ENCODE data around the gene CELF2. TPM values are rescaled to one million over a fixed set of nuclear protein-coding genes. Genes with fewer than 3 reads are reported as not detected.

The CELF2 gene
- total RNA-seq, 3 donors from 2014 or later (not counting 1 experiment from before 2014, with no cell fraction given): 282 to 298 (median 295) TPM

DNA sequence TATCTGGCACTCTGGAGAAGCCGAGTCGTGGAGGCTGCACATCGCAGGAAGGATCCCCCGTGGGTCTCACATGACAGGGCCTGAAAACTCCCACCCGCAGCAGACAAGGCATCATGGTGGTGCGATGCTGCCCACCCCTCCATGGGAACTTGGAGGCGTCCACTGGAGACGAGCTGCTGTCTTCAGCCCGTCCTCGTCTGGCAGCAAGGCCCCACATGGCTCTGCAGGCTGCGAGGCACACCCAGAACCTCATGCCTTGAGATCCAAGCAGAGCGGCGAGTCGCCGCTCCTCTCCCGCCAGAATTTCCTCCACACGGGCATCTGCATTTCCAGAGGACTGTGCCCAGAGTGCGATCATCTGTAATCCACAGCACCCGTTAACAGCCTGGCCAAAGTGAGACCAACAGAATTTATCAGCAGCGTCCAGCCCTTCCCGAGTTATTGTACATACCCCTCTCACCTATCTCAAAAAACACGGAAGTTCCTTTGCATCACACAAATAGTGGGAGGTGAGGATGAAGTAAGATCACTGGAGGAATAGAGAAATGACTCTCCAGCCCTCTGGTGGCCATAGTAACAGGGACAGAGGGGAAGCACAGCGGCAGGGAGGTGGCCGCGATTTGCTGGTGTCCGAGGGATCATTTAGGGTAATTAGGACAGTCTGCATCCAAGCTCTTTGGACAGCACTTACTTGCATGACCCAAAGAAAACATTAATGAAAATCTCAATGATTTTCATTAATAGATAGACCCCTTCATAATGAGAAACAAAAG, 301.3 kb downstream of the CELF2 start:
- Mint-ChIP-seq H3K9me3 (no peaks in the 10 kb centered on the region), H3K27me3 (ENCODE audit: low read depth in 2 of 2) (no peaks in the 10 kb centered on the region), H3K4me1 (peaks cover 46 to 63% of the 10 kb centered on the region in 2 donors), H3K4me3 (no peak overlapping the region), H3K27ac (peak overlapping the region; percentile 87 to 92), H3K36me3 (peaks cover 61% of the 10 kb centered on the region)
- intact Hi-C loops (cut with micrococcal nuclease): no loop called here
- TF ChIP-seq, protein P1, sequence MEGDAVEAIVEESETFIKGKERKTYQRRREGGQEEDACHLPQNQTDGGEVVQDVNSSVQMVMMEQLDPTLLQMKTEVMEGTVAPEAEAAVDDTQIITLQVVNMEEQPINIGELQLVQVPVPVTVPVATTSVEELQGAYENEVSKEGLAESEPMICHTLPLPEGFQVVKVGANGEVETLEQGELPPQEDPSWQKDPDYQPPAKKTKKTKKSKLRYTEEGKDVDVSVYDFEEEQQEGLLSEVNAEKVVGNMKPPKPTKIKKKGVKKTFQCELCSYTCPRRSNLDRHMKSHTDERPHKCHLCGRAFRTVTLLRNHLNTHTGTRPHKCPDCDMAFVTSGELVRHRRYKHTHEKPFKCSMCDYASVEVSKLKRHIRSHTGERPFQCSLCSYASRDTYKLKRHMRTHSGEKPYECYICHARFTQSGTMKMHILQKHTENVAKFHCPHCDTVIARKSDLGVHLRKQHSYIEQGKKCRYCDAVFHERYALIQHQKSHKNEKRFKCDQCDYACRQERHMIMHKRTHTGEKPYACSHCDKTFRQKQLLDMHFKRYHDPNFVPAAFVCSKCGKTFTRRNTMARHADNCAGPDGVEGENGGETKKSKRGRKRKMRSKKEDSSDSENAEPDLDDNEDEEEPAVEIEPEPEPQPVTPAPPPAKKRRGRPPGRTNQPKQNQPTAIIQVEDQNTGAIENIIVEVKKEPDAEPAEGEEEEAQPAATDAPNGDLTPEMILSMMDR (IDR thresholded peaks at IDR 0.05): no peak
- no peaks in the 10 kb centered on the region for H3K9me3 ChIP-seq (ENCODE audit: control insufficient read depth, insufficient read depth, low read length)
- peaks cover 98% of the 10 kb centered on the region for H3K36me3 ChIP-seq (ENCODE audit: control insufficient read depth, insufficient read depth, low read length)
- peak in 1 of 2 donors; percentile 14 for DNase-seq
- no peak overlapping the region for H3K27ac ChIP-seq (ENCODE audit: low read length)
- H3K4me1 ChIP-seq (ENCODE audit: control insufficient read depth, insufficient read depth, low read length): peaks cover 17% of the 10 kb centered on the region
- WGBS (ENCODE audit: insufficient coverage): 94% methylated on average over 24 of the region's 26 CpGs
- no peak for ATAC-seq
- no peak overlapping the region for H3K4me3 ChIP-seq (ENCODE audit: low read length)
- no peaks in the 10 kb centered on the region for H3K27me3 ChIP-seq (ENCODE audit: control insufficient read depth, insufficient read depth, low read length)

DNA sequence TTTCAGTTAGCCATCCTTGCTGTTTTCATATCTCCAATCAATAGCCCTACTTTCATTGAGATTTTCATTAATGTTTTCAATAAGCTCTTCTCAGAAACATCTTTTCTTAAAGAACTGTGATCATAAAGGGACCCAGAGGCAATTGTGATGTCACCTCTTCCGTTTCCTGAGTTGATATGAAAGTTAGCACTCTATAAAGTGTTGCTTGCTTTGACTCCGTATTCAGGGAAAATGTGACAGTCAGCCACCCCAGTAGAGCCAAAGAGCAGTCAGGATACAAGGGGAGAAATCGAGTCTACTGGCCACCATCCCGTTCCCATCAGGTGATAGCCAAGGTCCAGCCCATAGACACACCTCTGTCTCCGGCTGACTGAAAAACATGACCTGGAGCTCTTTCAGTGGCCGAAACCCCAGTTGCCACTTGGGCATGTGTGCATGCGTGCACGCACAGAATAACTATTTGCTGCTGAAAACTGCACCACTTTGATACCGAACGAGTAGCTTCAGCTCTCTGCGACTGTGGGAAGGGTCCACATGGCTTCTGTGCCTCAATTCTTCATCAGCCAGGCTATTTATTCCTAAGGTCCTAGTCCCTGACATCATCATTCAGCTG, 302.4 kb downstream of the CELF2 start:
- peaks cover 17% of the 10 kb centered on the region for H3K4me1 ChIP-seq (ENCODE audit: control insufficient read depth, insufficient read depth, low read length)
- TF ChIP-seq, protein P1 (IDR thresholded peaks at IDR 0.05): no peak
- H3K4me1 Mint-ChIP-seq: peaks cover 40 to 64% of the 10 kb centered on the region in 2 donors

DNA sequence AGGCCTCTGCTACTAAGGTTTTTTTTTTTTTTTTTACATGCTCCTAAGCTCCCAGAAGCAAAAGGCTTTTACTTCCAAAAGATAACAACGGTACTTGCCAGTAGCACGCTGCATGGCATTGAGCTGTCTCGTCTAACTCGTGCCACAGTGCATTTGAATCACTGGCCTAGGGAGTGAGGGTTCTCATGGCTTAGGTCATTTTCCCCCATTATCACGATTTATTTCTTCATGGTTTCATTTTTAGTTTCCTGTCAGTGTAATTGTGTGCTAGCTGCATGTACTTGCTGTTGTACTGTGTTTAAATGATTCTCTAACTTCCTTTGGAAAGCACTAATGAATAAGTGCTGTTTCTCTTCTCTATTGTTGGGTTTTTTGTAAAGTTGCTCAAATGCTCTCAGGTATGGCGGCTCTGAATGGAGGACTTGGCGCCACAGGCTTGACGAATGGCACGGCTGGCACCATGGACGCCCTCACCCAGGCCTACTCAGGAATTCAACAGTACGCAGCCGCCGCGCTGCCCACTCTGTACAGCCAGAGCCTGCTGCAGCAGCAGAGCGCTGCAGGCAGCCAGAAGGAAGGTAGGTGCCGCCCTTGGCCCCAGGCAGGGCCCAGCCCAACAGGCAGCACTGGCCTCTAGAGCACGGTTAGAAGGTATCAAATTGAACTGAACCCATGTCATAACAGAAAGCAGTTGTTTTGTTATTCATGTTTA, 303.3 kb downstream of the CELF2 start:
- H3K4me3 Mint-ChIP-seq: peak overlapping the region; percentile 25
- Histone ChIP-seq H3K4me3 (ENCODE audit: low read length) (no peak overlapping the region), H3K9me3 (ENCODE audit: control insufficient read depth, insufficient read depth, low read length) (no peaks in the 10 kb centered on the region), H3K27ac (ENCODE audit: low read length) (no peak overlapping the region), H3K4me1 (ENCODE audit: control insufficient read depth, insufficient read depth, low read length) (peaks cover 17% of the 10 kb centered on the region), H3K36me3 (ENCODE audit: control insufficient read depth, insufficient read depth, low read length) (peaks cover 98% of the 10 kb centered on the region), H3K27me3 (ENCODE audit: control insufficient read depth, insufficient read depth, low read length) (no peaks in the 10 kb centered on the region)
- ATAC-seq (no peak), DNase-seq (no peak)
- TF ChIP-seq, protein P1 (IDR thresholded peaks at IDR 0.05): no peak
- H3K9me3 Mint-ChIP-seq: no peaks in the 10 kb centered on the region
- H3K4me1 Mint-ChIP-seq: peaks cover 40 to 69% of the 10 kb centered on the region in 2 donors
- intact Hi-C loops (cut with micrococcal nuclease): no loop called here
- no peaks in the 10 kb centered on the region for H3K27me3 Mint-ChIP-seq (ENCODE audit: low read depth in 2 of 2)
- H3K36me3 Mint-ChIP-seq: peaks cover 68% of the 10 kb centered on the region
- peak overlapping the region; percentile 87 to 92 for H3K27ac Mint-ChIP-seq
- WGBS (ENCODE audit: insufficient coverage): 94% methylated on average over 16 of the region's 17 CpGs

More for the DNA sequence above, 302.4 kb downstream of the CELF2 start:
- ATAC-seq (peak in 1 of 3 donors; percentile 48), DNase-seq (peak in 1 of 2 donors; percentile 42)
- intact Hi-C loops (cut with micrococcal nuclease): no loop called here
- no peak overlapping the region for H3K27ac ChIP-seq (ENCODE audit: low read length)
- H3K27me3 ChIP-seq (ENCODE audit: control insufficient read depth, insufficient read depth, low read length): no peaks in the 10 kb centered on the region
- no peak overlapping the region for H3K4me3 Mint-ChIP-seq
- H3K36me3 Mint-ChIP-seq: peaks cover 64% of the 10 kb centered on the region
- no peak overlapping the region for H3K4me3 ChIP-seq (ENCODE audit: low read length)
- H3K9me3 Mint-ChIP-seq: no peaks in the 10 kb centered on the region
- H3K27ac Mint-ChIP-seq: peak overlapping the region; percentile 87 to 92
- 83% methylated on average over 11 of the region's 11 CpGs for WGBS (ENCODE audit: insufficient coverage)
- H3K27me3 Mint-ChIP-seq (ENCODE audit: low read depth in 2 of 2): no peaks in the 10 kb centered on the region
- no peaks in the 10 kb centered on the region for H3K9me3 ChIP-seq (ENCODE audit: control insufficient read depth, insufficient read depth, low read length)
- peaks cover 98% of the 10 kb centered on the region for H3K36me3 ChIP-seq (ENCODE audit: control insufficient read depth, insufficient read depth, low read length)
